Hepatic stellate cell (primary cell): Measurements from ENCODE around the gene EEF1G.

Experiments used
- DNase-seq: peaks from one replicate; pipeline ENCODE4 v3.0.0; 2011; ENCODE audit warnings: low spot score

Gene EEF1G

DNA sequence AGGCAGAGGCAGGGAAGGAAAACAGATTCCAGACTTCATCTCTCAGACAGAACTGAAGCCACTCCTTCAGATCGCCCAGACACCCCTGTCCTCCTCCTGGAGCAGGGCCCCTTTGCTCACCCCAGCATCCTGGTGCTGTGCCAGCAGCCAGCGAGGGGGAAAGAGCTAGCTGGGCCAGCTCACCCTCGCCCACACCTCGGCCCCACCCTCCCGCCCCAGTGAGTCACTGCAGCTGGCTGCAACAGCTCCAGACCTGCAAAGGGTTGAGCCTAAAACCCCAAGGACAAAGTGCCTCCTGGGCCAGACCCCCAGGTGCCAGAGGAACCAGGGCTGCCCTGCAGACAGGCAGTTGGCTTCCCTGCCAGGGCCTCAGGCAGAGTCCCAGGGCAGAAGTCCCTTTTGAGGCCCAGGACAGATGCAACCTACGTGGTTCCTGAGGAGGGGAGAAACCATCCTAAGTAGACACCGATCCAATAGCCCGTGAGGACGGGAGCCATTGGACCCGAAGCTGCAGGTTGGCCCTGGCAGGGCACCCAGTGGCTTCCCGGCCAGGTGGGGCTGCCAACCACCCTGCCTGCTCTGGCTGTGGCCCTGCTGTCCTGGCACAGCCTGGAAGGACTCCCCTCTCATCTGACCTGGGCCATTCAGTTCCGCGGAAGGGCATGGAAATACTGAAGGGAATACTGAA lies 34.3 kb downstream of the EEF1G start:
- DNase-seq: peak; percentile 90

DNA sequence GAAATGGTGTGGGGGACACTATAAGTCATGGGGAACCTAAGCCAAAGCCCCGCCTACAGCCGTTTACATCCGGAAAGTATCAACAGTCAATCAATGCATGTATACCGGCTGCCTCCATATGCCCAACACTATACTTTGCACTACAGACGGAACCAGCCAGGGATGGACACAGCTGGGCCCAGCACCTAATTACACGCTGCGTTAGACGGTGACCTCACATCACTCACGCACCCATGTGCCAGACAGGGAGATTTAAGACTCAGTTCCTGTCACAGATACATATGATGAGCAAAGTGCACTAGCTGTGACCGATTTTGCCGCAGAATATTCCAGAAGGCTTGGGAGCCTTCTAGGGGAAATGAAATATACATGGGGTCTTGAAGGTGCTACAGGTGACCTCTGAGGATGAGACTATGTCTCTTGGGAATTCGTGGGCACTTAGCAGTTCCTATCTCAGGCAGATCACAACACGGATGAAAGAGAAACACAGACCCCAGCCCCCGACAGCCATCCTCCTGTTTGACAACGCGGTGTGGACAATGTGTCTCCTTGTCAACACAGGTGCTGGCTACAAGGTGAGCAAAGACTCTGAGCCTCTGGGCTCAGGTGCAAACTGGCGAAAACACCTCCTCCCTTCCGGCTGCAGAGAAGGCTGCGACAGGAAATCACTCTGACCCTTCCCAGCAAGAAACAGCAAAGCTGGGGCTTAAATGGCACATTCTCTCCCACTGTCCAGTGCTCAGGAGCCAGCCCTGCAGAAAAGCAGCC lies 35.0 kb downstream of the EEF1G start:
- no peak for DNase-seq

DNA sequence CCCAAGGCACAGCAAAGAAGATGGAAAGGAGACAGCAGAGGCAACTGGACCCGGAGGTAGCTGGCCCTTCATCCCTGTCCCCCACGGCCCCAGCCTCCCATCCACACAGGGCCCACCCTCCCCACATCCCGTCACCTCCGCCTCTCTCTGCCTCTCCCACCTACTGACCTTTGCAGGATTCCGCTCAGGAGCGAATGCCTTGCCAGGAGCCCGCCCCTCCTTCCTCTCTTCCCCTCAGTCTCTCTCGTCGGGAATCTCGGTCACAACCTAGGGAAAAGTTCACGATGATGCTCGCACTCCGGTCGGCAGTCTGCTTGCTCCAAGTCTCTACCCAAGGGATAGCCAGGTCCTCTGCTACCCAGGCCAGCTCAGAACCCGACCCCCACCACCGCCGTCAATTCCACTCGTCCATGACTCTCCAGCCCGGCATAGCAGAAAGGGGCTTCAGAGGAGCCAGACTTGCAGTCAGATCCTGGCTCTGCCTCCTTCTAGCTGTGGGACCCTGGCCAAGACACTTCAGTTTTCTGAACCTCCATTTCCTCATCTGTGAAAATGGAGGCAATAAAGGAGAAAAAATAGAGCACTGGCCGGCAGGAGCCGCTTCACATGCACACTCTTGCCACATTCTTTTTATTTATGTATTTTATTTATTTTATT lies 37.3 kb downstream of the EEF1G start:
- no peak for DNase-seq

DNA sequence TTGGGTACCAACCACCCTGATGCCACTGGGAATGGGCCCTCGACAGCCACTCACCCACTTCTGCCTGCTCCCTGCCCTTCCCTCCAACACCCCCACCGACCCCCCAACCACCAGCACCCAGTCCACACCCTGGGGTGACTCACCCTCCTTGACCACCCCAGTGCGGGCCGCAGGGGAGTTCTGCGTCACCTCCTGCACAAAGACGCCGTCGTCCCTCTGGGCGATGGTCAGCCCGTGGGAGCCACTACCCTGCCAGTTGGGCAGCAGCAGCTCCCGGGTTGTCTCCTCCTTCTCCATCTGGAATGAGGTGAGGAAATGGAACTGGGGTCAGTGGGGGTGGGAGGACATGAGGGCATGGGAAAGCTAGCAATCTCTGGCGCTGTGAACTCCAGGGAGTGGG lies 37.9 kb downstream of the EEF1G start:
- DNase-seq: no peak

DNA sequence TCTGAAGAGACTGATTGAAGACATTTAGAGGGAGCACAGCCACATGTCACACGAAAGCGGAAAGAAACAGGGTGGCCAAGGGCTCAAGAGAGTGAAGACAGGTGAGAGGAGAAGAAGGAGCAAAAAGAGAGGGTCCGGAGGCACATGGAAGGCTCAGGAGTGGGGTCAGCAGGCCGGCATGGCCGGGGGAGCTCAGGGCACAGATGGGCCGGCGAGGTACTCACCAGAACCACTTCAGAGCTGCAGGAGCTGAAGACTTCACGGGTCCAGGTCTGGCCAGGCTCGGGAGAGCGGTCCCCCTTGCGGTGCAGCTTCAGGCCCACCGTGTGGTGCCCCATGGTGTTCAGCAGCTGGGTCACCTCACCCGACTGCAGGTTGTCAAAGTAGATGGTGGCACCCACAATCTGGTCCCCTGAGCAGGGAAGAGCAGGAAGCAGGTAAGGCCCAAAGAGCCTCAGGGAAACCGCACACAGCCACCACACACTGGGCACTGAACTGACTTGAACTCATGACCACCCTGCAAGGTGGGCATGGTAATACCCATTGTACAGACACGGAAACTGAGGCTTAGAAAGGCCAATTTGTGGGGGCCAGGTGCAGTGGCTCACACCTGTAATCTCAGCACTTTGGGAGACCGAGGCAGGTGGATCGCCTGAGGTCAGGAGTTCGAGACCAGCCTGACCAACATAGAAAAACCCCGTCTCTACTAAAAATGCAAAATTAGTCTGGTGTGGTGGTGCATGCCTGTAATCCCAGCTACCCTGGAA lies 38.7 kb downstream of the EEF1G start:
- no peak for DNase-seq

DNA sequence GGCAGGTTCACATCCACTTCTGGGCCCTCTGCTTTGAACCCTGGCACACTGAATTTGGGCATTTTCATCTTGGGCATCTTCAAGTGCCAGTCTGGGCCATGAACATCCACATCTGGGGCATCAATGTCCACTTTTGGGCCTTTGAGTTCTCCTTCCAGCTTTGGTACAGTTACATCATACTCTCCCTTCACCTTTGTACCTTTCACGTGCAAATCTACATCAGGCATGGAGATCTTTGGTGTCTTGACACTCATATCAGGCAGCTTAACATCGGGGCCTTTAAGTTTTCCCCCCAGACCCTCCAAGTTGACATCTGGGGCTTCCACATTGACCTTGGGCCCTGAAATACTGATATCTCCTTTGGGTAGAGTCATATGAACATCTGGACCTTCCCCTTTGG lies 41.6 kb downstream of the EEF1G start:
- no peak for DNase-seq

DNA sequence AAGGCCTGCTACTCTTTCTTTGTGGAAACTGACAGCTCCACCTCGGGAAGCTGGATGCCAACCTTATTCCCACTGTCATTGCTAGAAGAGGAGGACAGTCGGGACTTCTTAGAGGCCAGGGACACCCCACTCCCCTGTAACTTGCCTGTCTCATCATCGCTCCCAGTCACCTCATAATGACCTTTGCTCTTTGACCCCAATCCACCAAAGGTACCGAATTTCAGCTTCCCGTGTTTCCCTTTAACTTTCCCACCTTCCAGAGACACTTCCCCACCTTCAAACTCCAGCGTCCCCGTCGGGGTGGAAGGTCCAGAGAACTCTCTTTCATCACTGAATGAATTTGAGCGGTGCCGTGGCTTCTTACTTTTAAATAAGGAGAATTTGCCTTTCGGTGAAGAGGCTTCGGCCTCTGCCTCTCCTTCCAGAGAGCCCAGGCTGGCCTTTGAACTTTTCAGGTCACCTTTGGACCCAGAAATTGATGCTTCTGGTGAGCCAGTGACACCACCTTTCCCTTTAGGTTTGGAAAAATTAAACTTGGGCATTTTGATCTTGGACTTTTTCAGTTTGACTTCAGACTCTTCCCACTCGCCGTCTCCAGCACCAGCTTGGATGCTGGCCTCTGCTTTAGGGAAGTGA lies 56.8 kb downstream of the EEF1G start:
- no peak for DNase-seq

DNA sequence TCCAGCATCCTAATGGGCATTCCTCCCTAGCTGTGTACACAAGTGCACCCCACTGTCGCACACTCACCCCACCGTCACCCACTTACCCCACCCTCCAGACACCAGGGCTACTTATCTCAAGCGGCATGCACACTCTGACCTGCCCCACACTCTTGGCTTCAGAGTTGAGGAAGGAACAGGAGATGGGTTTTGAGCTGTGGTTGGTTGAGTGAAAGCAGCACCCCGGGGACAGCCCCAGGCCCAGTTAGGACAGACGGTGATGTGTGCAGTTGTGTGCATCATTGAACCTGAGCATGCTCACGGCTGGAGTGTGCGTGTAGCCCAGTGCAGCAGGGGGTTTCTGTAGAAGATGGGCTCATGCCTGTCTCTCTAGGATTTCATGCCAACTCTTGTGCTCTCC lies 59.5 kb downstream of the EEF1G start:
- DNase-seq: no peak

DNA sequence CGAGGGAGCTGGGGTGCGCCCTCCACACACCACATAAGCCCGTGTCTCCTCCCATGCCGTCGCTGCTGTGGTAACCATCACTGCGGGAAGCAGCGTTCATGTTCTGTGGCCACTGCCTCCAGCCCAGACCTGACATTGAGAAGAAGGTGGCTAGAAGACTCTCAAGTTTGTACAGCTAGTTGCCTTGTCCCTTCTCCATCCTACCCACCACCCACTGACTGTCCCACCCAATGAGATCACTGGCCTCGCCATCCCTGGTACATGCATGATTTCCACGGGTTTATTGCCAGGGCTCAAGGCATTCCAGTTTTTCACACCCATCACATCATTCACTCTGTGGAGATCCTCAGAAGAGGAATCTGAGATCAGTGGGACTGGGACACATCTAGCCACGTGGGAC lies 60.1 kb downstream of the EEF1G start:
- no peak for DNase-seq

DNA sequence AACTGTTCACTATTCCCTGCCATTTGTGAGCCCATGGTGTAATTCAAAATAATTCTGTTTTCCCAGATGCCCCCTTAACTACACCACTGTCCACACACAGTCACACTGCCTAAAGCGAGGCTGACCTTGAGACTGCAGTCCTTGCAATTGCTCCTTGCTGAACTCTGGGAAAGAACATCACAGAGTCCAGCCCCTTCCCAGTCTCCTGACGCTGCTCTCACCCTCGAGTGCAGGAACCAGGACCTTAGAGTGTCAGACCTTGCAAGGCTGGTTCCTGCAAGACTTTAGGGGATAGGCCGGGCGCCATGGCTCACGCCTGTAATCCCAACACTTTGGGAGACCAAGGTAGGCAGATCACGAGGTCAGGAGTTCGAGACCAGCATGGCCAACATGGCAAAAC lies 60.7 kb downstream of the EEF1G start:
- DNase-seq: no peak
